Measurements from ENCODE around the gene PTPRC.
"Not testable (repeated sequence)": the region's sequence is repeated elsewhere in the genome, so short reads cannot be mapped to it uniquely, and the experiment has no call there.

PTPRC gene, protein sequence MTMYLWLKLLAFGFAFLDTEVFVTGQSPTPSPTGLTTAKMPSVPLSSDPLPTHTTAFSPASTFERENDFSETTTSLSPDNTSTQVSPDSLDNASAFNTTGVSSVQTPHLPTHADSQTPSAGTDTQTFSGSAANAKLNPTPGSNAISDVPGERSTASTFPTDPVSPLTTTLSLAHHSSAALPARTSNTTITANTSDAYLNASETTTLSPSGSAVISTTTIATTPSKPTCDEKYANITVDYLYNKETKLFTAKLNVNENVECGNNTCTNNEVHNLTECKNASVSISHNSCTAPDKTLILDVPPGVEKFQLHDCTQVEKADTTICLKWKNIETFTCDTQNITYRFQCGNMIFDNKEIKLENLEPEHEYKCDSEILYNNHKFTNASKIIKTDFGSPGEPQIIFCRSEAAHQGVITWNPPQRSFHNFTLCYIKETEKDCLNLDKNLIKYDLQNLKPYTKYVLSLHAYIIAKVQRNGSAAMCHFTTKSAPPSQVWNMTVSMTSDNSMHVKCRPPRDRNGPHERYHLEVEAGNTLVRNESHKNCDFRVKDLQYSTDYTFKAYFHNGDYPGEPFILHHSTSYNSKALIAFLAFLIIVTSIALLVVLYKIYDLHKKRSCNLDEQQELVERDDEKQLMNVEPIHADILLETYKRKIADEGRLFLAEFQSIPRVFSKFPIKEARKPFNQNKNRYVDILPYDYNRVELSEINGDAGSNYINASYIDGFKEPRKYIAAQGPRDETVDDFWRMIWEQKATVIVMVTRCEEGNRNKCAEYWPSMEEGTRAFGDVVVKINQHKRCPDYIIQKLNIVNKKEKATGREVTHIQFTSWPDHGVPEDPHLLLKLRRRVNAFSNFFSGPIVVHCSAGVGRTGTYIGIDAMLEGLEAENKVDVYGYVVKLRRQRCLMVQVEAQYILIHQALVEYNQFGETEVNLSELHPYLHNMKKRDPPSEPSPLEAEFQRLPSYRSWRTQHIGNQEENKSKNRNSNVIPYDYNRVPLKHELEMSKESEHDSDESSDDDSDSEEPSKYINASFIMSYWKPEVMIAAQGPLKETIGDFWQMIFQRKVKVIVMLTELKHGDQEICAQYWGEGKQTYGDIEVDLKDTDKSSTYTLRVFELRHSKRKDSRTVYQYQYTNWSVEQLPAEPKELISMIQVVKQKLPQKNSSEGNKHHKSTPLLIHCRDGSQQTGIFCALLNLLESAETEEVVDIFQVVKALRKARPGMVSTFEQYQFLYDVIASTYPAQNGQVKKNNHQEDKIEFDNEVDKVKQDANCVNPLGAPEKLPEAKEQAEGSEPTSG (N-terminal part only)

DNA sequence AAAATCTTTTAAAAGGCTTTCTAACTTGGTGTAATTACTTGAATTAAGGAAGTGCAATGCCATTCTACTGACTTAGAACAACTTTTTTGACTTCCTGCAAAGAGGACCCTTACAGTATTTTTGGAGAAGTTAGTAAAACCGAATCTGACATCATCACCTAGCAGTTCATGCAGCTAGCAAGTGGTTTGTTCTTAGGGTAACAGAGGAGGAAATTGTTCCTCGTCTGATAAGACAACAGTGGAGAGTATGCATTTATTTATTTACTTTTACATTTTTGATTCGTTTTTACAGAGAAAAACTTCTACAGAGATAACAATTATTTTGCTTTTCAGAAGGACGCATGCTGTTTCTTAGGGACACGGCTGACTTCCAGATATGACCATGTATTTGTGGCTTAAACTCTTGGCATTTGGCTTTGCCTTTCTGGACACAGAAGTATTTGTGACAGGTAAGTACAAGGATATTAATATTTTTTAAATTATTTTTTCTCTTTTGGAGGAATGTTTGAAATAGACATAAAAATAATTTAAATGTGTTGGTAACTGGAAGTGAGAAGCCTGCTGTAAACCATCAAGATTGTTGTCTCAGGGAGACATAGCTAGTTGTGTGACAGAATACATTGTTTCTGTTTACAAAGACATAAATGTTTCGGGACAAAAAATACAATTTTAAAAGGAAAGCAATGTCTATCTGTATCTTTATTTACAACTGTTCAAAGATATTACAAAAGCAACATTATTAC, at the start of gene PTPRC:
Gene PTPRC (plus strand): TSS at position 147 of the 742 bp plus-strand sequence. CDS start 229 bp downstream, at position 376.
- no peak for DNase-seq

DNA sequence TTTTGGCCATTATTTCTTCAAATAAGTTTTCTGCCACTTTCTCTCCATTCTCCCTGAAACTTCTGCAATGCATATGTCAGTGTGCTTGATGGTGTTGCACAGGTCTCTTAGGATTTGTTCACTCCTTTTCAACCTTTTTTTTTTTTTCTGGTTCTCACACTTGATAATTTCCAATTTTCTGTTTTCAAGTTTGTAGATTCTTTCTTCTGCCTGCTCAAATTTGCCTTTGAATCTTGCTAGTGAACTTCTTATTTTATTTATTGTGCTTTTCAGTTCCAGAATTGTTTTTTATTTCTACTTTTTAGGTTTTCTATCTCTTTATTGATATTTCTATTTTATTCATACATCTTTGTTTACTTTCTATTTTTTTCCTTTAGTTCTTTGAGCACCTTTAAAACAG, 48.4 kb upstream of the PTPRC start:
- no peak for DNase-seq

DNA sequence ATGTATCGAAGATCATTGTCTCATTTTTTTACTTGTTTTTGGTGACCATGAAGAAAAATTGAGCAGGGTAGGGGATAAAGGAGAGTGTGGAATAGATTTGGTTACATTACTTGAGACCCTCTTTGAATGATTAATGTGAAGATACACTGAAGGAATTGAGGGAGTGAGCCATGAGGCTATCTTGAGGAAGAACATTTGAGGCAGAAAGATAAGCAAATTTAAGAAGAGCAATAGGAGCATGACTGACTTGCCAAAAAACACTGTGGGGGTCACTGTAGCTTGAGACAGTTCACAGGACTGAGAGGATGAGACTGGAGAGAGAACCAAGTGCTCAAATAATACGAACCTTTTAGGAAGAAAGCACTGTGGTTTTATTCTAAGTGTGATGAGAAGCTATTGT, 43.1 kb upstream of the PTPRC start:
- DNase-seq, result no peak

DNA sequence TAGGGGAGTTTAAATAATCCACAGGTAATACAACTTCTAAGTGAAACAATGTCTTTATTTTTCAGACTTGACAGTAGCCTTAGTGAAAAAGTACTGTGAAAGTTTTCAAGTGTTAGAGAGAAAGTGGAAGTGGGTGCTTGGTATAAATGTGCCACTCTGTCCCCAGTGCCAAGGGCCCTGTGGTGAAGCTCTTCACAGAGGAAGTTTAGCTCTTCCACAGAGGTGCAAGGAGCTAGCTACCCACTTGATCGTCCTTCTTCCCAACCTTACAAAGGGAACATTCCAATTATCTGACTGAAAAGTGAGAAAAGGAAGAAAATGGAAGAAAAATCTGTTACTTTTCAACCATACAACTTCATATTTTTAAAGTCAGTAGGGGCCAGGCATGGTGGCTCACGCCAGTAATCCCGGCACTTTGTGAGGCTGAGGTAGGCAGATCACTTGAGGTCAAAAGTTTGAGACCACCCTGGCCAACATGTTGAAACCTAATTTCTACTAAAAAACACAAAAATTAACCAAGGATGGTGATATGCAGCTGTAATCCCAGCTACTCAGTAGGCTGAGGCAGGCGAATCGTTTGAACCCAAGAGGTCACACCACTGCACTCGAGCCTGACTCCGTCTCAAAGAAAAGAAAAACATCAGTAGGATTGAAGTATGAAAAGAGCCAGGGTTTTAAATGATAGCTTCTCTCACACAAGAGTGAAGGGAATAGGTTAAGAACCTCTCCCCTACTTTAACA, 41.0 kb upstream of the PTPRC start:
- no peak for DNase-seq

DNA sequence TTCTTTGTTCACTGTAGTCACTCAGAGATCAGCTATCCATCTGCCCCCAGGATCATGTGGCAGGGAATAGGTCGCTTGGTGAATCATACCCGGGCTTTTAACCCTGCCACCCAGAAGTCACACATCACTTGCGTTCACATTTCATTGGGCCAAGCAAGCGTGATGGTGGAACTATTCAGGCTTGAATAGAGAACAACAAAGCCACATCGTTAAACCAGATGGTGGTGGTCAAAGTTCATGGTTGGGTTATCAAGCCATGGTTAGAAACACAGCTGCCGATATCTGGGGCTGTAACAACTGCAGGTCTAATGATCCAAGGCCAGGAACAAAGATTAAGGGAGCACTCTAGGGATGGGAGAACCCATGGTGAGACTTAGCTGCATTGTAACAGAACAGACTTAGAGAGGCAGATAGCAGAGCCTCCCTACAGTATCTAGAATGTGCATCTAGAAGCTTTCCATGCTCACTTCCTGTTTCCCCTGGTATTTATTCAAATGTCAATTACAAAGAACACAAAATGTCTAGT, 40.0 kb upstream of the PTPRC start:
- no peak for DNase-seq

DNA sequence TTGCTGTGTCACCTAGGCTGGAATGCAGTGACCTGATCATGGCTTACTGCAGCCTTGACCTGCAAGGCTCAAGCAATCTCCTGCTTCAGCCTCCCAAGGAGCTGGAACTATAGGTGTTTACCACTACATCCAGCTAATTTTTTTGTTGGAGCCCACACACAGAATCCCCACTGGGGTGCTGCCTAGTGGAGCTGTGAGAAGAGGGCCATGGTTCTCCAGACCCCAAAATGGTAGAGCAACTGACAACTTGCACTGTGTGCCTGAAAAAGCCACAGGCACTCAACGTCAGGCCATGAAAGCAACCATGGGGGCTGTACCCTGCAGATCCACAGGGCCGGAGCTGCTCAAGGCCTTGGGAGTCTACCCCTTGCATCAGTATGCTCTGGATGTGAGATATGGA, 39.1 kb upstream of the PTPRC start:
- DNase-seq, result no peak

DNA sequence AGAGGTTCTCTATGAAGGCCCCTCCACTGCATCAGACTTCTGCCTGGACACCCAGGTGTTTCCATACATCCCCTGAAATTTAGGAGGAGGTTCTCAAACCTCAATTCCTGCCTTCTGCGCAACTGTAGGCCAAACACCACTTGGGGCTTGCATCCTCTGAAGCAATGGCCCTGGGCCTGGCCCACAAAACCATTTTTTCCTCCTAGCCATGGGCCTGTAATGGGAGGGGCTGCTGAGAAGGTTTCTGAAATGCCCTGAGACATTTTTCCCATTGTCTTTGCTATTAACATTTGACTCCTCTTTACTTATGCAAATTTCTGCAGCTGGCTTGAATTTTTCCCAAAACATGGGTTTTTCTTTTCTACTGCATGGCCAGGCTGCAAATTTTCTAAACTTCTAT, 37.9 kb upstream of the PTPRC start:
- DNase-seq, result no peak

DNA sequence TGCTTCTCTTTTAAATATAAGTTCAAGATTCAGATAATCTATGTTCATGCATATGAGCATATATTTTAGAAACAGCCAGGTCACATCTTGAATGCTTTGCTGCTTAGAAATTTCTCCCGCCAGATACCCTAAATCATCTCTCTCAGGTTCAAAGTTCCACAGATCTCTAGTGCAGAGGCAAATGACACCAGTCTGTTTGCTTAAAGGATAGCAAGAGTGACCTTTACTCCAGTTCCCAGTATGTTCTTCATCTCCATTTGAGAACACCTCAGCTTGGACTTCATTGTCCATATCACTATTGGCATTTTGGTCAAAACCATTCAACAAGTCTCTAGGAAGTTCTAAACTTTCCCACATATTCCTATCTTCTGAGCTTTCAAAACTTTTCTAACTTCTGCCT, 37.5 kb upstream of the PTPRC start:
- not testable (repeated sequence) for DNase-seq

DNA sequence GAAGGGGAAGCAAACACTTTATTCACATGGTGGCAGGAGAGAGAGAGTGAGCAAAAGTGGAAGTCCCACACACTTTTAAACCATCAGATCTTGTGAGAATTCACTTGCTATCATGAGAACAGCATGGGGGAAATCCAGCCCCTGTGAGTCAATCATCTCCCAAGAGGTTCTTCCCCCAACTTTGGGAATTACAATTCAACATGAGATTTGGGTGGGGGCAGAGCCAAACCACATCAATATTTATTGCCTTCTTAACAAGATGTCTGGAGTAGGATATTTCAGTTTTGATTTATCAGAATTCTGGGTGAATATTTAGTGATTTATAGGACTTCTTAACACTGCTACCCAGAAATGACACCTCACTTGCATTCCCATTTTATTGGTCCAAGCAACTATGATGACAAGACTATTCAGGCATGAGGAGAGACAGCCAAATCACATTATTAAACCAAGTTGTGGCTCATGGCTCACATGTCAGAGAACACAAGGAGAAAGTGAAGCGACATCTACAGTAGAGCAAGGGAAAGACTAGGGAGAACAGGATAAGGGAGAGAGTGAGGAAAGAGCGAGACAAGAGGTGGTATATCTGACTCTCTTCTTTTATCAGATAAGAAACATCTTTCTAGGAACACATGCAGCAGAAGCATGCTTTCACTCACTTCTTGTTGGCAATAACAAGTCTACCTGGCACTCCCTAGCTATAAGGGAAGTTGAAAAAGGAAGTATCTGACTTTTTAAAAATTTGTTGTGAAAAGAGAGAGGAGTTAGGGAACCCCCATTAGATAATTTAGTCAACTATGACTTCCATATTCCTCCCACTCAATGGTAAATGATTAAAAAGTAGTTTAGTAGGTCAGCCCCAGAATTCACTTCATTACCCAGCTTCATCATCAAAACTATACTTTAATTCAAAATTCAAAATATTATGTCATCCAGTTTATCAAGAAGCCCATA, 36.6 kb upstream of the PTPRC start:
- no peak for DNase-seq

DNA sequence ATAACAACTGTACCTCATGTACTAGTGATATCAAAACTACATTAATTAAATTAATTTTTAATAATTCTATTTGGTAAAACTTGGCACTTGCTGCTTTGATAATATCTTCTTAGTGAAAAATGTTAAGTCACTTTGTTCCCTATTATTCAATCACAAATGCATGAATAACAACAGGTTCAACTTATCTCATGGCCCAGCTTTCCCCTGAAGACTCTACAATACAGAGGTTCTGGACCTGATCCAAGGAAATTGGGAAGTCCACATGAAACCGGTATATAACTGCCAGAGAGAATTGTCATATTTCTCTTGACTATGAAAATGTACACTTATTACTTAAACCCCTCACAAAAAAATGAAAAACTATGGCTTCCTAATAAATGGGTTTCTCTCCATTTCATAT, 33.9 kb upstream of the PTPRC start:
- DNase-seq, result no peak

DNA sequence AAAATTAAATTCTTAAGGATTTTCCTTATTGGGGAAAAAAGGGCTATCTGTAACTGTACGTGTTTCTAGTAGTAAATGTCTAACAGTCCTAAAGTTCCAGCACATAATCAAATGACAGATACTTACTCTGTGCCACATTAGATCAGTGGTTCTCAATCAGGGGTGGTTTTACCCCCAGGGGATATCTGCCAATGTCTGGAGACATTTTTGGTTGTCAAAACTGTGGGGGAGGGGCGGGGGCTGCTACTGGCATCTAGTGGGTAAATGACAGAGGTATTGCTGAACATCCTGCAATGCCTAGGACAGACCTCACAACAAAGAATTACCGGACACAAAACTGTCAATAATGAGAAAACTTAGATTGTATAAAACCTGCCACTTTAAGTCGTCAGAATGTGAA, 33.4 kb upstream of the PTPRC start:
- DNase-seq, result no peak

DNA sequence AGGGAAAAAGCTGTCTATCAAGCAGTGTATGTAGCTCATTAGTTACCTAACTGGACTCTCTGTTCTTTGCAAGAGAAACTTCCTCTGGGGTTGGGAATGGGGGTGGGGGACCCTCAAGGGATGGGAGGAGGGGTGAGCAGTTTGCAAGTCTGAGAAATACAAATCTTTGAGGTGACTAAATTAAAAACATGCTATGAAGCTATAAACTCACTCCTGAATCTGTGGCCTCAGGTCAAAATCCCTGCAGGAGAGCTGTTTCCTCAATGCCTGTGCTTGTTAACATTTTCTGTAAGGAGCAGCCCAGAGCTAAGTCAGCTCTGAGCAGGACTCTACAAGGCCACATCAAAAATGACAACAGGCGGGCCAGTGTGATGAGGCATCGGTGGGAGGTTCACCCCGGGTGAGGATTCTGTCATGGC, 32.8 kb upstream of the PTPRC start:
- no peak for DNase-seq

DNA sequence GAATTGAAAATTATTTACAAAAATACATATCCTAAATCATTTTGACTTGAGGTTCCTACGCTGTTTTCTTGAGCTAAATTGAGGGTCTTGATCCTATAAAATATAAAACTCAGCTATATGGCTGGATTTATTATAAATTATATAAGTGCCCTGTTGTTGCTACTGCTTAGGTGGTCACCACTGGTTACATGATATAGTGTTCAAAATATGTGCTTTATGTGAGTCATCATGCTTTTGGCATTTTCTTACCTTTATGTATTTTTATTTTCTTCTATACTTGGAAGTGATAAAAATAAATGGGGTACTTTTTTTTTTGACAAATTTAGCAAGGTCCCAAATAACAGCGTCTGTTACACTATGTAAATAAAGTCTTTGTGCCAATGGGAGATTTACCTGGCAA, 31.1 kb upstream of the PTPRC start:
- DNase-seq, result no peak

DNA sequence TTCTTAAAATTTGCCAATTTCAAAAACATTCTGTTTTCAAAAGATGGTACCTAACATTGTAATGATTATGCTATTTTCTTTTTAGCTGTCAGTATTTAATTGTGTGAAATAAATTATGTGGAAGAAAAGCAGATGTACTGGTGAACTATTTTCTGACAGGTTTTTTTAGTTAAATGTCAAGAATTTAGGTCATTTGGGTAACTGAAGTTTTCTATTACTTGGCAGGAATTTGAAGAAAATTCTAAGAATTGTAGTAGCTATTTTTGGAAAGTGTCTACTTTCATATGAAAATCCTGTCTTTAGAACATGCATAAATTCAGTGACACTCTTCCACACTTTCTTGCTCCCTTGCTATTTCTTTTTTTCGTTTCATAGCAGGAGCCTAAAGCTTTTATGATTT, 28.5 kb upstream of the PTPRC start:
- DNase-seq, result no peak

DNA sequence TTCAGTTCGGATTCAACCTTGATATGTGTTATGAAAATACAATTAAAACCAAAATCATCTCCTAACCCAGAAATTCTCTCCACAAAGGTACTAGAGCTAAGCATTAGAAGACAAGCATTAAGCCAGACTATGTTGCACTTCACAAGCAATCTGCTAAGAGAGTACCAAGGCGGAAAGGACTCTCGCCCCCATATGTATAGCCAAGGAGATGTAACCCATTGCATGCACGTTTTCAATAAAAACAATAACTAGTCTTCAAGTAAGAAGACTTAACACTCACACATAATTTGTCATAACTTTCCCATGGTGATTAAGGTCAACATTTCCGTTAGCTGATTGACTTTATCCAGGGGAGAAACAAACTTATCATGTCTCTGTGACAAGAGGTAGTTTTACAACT, 27.6 kb upstream of the PTPRC start:
- DNase-seq, result no peak

DNA sequence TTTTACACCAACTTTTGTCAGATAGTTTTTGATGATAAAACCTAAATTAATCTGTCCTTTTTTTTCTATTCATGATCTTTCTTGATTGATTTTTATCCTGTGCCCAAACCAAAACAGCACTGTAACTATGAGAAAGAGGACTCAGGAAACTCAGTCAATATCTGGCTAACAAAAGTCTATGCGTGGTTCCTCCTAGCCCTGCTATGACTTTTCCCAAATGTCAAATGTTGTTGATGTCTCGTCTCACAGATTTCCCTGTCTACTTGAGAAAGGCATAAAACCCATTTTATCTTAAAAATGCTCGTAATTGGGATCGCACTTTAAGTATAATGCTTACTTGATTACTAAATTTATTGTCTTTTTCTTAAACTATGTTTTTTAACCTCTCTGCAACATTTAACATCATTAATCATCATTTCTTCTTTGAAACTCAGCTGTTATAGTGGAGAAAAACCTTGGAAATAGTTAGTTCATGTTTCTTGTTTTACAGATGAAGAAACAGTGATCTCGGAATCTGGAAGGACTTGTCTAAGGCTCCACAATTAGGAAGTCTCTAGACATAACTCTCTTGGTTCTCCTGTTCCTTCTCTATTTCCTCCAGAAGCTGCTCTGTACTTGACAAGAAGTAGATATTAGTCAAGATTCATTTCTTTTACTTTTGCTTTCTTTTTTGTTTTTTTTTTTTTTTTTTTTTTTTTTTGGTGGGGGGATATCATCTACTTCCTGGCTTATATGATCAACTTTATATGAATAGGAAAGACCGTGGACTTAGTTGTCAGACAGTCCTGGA, 26.2 kb upstream of the PTPRC start:
- no peak for DNase-seq

DNA sequence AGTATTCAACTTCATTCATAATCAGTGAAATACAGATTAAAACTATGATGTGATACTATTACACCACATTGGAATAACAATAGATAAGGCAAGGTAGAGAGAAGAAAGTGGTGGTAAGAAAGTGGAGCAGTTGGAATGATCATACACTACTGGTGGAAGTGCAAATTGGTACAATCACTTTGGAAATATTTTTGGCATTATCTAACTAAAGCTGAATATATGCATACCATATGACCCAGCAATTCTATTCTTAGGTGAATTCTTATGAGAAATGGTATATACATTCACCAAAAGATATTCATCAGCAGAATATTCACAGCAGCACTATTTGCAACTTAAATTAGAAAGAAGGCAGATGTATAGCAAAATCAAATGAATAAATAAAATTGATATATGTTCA, 21.4 kb upstream of the PTPRC start:
- no peak for DNase-seq

DNA sequence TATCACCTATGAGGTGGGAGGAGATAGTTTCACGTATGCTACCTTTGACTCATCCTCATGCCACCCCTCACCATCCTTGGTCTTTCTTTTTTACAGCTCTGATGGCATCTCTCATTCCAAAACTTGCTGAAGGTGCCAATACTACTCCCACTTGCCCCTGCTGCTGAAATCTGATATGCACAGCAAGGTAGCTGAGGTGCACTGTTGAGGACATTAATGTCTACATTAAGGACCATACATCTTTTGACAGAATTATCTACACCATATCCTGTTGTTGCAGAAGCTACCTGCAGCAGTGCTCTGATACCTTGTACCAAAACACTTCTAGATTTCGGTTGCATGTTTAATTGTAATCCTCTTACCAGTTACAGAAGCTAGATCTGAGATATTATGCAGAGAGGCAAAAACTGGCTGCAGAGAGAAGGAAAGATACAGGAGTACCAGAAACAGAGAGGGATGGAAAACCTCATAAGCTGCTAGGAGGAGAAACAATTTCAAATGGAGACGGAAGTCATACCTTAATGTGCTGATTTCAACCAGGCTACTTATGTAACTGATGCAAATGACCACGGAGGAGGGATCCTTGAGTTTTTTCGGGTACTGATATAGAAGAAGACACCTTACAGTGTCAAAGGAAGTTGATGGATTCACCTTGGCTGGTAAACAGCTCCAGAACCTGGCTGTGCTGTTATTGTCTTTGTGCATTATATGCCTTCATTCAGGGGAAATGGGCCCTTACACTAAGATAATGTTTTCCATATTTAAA, 19.3 kb upstream of the PTPRC start:
- DNase-seq, result no peak

DNA sequence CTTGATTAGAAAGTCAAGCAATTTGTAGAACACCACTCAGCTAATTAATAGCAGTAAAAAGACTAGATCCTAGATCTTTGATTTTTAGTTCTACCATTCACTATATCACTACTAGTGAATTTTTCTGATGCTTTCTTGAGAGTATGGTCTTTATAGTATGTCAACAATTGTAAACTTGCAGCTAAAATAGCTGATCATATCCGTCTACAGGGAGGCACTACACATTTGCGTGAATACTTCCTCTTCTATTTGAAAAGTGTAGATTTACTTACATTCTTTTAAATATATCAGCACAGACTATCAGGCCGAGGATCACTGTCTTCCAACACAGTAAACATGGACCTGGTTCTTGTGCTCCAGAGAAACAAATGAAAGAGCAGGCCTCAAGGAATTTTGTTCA, 18.6 kb upstream of the PTPRC start:
- DNase-seq, result no peak

Data from NCI-H1930 (cell line).